ENCODE measurements around the gene DIP2C.

DNA sequence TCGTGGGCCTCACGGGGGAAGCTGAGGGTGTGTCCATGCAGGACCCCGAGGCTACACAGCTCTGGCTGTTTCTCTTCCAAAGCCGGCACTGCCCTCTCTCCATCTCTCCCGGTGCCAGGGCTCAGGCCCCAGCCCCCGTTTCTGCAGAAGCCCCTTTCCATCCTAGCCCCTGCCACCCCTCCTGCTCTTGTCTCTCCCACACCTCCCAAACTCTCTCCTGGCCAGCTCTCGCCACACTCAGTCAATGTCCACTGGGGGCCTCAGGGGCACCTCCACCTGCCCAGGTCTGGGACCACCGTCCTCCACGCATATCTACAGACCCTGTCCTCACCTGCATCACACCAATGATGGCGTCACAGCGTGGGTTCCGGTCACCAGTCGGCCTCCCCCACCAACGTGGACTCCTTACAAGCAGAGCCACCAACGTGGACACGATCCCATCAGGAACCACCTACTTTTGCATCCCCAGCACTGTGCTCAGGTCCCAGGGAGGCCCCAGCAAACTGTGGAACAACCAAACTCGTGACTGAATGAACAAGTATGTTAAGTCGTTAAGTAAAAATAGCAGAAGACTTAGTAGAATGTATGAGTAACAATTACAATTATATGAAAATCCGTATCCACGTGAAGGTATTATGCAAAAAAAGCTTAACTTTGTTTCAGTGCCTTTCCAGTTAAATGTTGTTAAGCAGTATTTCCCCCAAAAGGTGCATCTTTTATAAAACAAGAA is 38.4 kb downstream of the DIP2C start:
- TF ChIP-seq CTCF (conservative IDR thresholded peaks at IDR 0.05; ENCODE audit: low read length), result no peak
- no peak for TF ChIP-seq EZH2phosphoT487 (IDR thresholded peaks at IDR 0.05; ENCODE audit: borderline replicate concordance)

All from Loucy (cell line).